ENCODE data around the gene SNRPD3. TPM values are rescaled to one million over a fixed set of nuclear protein-coding genes. Genes with fewer than 3 reads are reported as not detected.

SNRPD3 gene
- 51.9 and 57.5 TPM in 2 replicates for total RNA-seq

DNA sequence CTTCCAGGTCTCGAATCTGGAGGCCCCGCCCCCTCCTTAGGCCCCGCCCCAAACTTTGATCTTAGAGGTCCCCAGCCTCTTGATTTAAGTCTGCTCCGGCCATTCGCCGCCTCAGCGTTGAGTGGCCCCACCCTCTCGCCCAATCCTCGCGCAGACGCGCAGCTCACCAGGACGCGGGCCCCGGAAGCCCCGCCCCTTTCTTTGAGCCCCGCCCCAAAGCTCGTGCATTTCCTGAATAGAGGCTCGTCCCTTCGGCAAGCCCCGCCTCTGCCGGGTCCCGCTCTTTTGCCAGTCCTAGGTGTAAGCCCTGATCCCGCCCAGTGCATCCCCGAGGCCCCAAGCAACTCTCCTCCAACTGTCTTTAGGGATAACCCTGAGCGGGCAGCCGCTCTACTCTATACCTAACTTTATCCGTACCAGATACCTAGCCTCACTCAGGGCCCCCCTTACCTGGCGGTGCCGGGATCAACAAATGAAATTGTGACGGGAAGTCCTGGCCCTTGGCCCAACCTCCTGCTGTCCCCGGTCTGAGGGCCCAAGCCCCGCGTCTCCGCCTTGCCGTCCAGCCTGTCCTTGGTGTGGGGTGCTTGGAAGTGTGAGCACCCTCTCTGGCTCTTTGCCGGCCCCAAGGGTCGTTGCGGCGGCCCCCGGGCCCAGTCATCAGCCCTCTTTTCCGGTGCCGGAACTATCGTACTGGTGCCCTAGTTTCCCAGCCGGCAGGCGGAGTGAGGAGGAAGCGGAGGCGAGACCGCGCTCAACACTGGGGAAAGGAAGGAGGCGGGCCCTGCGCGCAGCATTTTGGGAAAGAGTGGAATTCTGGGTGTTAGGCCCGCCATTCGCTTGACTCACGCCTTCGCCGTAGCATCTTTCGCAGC, at the start of gene SNRPD3:
Gene SNRPD3, plus strand, starts transcription at position 835 of the 875 bp plus-strand sequence. CDS start 1,676 bp downstream, outside the sequence.
- Histone ChIP-seq H3K4me1 (ENCODE audit: insufficient read depth, low read length) (peaks cover 25% of the 10 kb centered on the region), H3K79me2 (ENCODE audit: insufficient read depth, low read length) (peaks cover 87% of the 10 kb centered on the region), H3K27ac (ENCODE audit: low read depth, low read length) (peak within 1 kb of the TSS; percentile 89), H3K27me3 (ENCODE audit: insufficient read depth, low read length) (no peaks in the 10 kb centered on the region), H3K9me3 (ENCODE audit: low read depth, low read length) (no peaks in the 10 kb centered on the region), H3K36me3 (ENCODE audit: insufficient read depth, low read length) (peaks cover 34% of the 10 kb centered on the region), H3K4me2 (ENCODE audit: insufficient read depth, low read length) (peak within 1 kb of the TSS; percentile 86), H4K20me1 (ENCODE audit: insufficient read depth, low read length) (peaks cover 44% of the 10 kb centered on the region), H3K4me3 (ENCODE audit: insufficient read depth, low read length) (peak within 1 kb of the TSS; percentile 97), H2AFZ (ENCODE audit: low read length) (peak within 1 kb of the TSS; percentile 94)
- TF ChIP-seq CTCF (IDR thresholded peaks at IDR 0.05; ENCODE audit: extremely low read depth, low read depth, low read length), result no peak
- peak; percentile 99 for DNase-seq (ENCODE audit: insufficient read length, low spot score, missing footprints)

DNA sequence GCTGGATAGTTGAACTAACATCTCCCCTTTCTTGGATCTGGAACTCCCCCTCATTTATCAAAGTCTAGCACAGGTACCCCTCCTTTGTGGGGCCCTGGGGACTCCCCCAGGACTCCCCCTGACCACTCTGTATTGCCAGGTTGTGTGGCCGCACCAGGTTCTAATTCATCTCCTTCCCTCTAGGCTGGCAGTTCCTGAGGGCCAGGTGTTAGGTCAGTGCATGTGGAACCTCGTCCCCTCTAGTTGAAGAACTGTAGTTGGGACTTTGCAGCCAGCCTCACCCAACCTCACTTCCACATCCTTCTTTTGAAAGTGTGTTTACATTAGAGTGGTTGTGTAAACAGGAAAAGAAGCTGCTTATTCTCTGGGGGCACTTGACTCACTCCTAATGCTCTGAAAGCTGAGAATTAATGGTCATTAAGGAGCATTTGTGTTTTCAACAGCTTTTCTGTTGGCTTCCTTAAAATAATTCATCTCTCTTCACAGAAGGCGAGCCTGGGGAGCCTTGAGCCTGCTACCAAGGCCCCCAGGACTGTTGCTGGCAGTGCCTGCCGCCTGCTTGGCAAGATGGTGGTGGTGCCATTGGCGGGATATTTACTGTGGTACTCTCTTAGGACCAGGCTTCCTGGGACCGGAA, 48.9 kb upstream of the SNRPD3 start:
- Histone ChIP-seq H4K20me1 (ENCODE audit: insufficient read depth, low read length) (no peaks in the 10 kb centered on the region), H3K27ac (ENCODE audit: low read depth, low read length) (no peak overlapping the region), H3K4me2 (ENCODE audit: insufficient read depth, low read length) (no peak overlapping the region), H3K4me3 (ENCODE audit: insufficient read depth, low read length) (no peak overlapping the region), H3K27me3 (ENCODE audit: insufficient read depth, low read length) (no peaks in the 10 kb centered on the region), H3K9me3 (ENCODE audit: low read depth, low read length) (no peaks in the 10 kb centered on the region), H3K79me2 (ENCODE audit: insufficient read depth, low read length) (no peaks in the 10 kb centered on the region), H3K36me3 (ENCODE audit: insufficient read depth, low read length) (no peaks in the 10 kb centered on the region), H2AFZ (ENCODE audit: low read length) (no peak overlapping the region), H3K4me1 (ENCODE audit: insufficient read depth, low read length) (peaks cover 14% of the 10 kb centered on the region)
- TF ChIP-seq CTCF (IDR thresholded peaks at IDR 0.05; ENCODE audit: extremely low read depth, low read depth, low read length), result no peak
- peak; percentile 15 for DNase-seq (ENCODE audit: insufficient read length, low spot score, missing footprints)

GRCh38 chr22:24507716-24508115, 48.1 kb upstream of the SNRPD3 start:
- H2AFZ ChIP-seq (ENCODE audit: low read length), result no peak overlapping the region
- DNase-seq (ENCODE audit: insufficient read length, low spot score, missing footprints), result no peak
- no peak overlapping the region for H3K4me2 ChIP-seq (ENCODE audit: insufficient read depth, low read length)

More at GRCh38 chr22:24507716-24508115, 48.1 kb upstream of the SNRPD3 start:
- Histone ChIP-seq H3K27me3 (ENCODE audit: insufficient read depth, low read length) (peaks cover 3% of the 10 kb centered on the region), H4K20me1 (ENCODE audit: insufficient read depth, low read length) (no peaks in the 10 kb centered on the region), H3K27ac (ENCODE audit: low read depth, low read length) (no peak overlapping the region), H3K4me1 (ENCODE audit: insufficient read depth, low read length) (peaks cover 18% of the 10 kb centered on the region), H3K79me2 (ENCODE audit: insufficient read depth, low read length) (no peaks in the 10 kb centered on the region), H3K36me3 (ENCODE audit: insufficient read depth, low read length) (no peaks in the 10 kb centered on the region), H3K4me3 (ENCODE audit: insufficient read depth, low read length) (no peak overlapping the region), H3K9me3 (ENCODE audit: low read depth, low read length) (no peaks in the 10 kb centered on the region)
- TF ChIP-seq CTCF (IDR thresholded peaks at IDR 0.05; ENCODE audit: extremely low read depth, low read depth, low read length), result no peak
